Fibroblast of lung (primary cell): ENCODE results near the gene LMF1.

Experiments used
- CTCF ChIP-seq, 2 donors: IDR thresholded peaks in 1 of 2; conservative IDR thresholded peaks in 1 of 2; 1 replicate in 1 of 2; 2 replicates in 1 of 2; pipeline ENCODE4 v1.5.1; 2011 to 2012; ENCODE audit warnings: low read length in 2 of 2, control low read depth in 1 of 2, inconsistent platforms in 1 of 2, low read depth in 1 of 2, mild to moderate bottlenecking in 1 of 2
- EZH2 ChIP-seq: IDR thresholded peaks from 2 replicates; pipeline ENCODE4 v1.5.1; 2012; ENCODE audit warnings: low read length, control low read depth, mild to moderate bottlenecking; ENCODE audit errors: missing control alignments

DNA sequence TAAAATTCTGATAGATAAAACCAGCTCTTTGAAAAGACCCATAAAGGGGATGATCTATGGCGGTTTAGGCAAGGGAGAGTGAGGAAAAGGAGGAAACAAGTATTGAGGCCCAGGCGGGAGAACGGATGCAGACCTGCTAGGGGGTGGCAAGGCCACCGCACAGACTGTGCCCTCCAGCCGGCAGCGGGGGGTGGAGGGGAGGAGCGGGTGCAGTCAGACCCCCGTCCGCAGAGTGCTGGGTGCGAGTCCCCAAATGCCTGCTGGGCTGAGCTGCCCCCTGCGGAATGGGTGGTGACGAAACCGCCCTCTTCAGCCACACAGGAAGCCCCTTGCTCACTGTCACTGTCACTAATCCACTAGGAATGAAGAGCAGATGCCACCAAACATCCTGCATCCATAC is 46.0 kb downstream of the LMF1 start:
- TF ChIP-seq CTCF (conservative IDR thresholded peaks at IDR 0.05 in 1 of 2, IDR thresholded peaks at IDR 0.05 in 1 of 2; ENCODE audit: low read depth in 1 of 2, low read length in 2 of 2) = no peak
- no peak for TF ChIP-seq EZH2
